GM18498 (cell line): ENCODE data around the gene HJURP.

Experiments
- ATAC-seq: cut with Tn5 transposase; IDR thresholded peaks from one replicate; pipeline ENCODE4 v1.9.1; 2021; ENCODE audit warnings: mild to moderate bottlenecking, moderate library complexity; ENCODE audit not compliant: unreplicated experiment

HJURP gene

GRCh38 chr2:233794128-233794658 lies 60.1 kb downstream of the HJURP start:
- ATAC-seq, result no peak

- no peak for ATAC-seq
Observed at GRCh38 chr2:233793465-233794127, 60.7 kb downstream of the HJURP start.

- no peak for ATAC-seq
Observed at GRCh38 chr2:233792720-233793119, 61.6 kb downstream of the HJURP start.

GRCh38 chr2:233791883-233792329 lies 62.4 kb downstream of the HJURP start:
- ATAC-seq, result no peak

- ATAC-seq, result no peak
Observed at GRCh38 chr2:233791151-233791882, 63.0 kb downstream of the HJURP start.

- no peak for ATAC-seq
Observed at GRCh38 chr2:233789554-233789953, 64.8 kb downstream of the HJURP start.
